CD4-positive, alpha-beta T cell (primary cell): ENCODE data around the gene PI4KA. TPM values are rescaled to one million over a fixed set of nuclear protein-coding genes. Genes with fewer than 3 reads are reported as not detected.
A peak's percentile ranks its signal among the peaks of the same experiment; 100 is the strongest.

ENCODE experiments used
- ATAC-seq: fragments of 200-7000 bp; cut with Tn5 transposase; one replicate; pipeline ENCODE4 v1.10.0; 2022; ENCODE audit warnings: mild to moderate bottlenecking; ENCODE audit not compliant: poor library complexity
- CTCF ChIA-PET: fragments of 350-600 bp; sonication (Branson Sonifier 250); formaldehyde crosslinking; loops from one replicate; lab custom pipeline; 2021; ENCODE audit warnings: antibody characterized with exemption, inconsistent platforms; lab: Charles Lee
- POLR2A ChIA-PET: fragments of 350-600 bp; sonication (Branson Sonifier 250); formaldehyde crosslinking; loops from one replicate; lab custom pipeline; 2021; ENCODE audit warnings: antibody characterized with exemption, inconsistent platforms; lab: Charles Lee
- DNase-seq, 14 experiments: peaks; one replicate each; pipeline ENCODE4 v3.0.0-alpha.2; 2013 to 2020; ENCODE audit warnings: mixed read lengths in 2 of 14
- H3K27ac ChIP-seq, 2 donors: one replicate each; pipeline versions ENCODE4 v1.5.1 to v1.7.0; 2013; ENCODE audit warnings: low read length in 2 of 2, low read depth in 1 of 2, mild to moderate bottlenecking in 1 of 2
- H3K27me3 ChIP-seq, 2 experiments: 1 replicate in 1 of 2; 2 replicates in 1 of 2; pipeline versions ENCODE4 v1.6.1 to v1.7.0; 2013; ENCODE audit warnings: low read length in 2 of 2, control low read depth in 1 of 2, mild to moderate bottlenecking in 1 of 2, moderate library complexity in 1 of 2; ENCODE audit not compliant: insufficient read depth in 2 of 2, control insufficient read depth in 1 of 2
- H3K36me3 ChIP-seq: one replicate; pipeline ENCODE4 v1.6.1; 2013; ENCODE audit warnings: low read length, control low read depth; ENCODE audit not compliant: insufficient read depth
- H3K4me1 ChIP-seq: one replicate; pipeline ENCODE4 v1.6.1; 2013; ENCODE audit warnings: low read length, control low read depth; ENCODE audit not compliant: insufficient read depth
- H3K4me3 ChIP-seq: one replicate; pipeline ENCODE4 v1.5.1; 2013; ENCODE audit warnings: mild to moderate bottlenecking, low read length, moderate library complexity
- H3K9me3 ChIP-seq, 2 experiments: 1 replicate in 1 of 2; 2 replicates in 1 of 2; pipeline versions ENCODE4 v1.6.1 to v1.7.0; 2013; ENCODE audit warnings: low read length in 2 of 2, mild to moderate bottlenecking in 2 of 2, control low read depth in 1 of 2, moderate library complexity in 1 of 2; ENCODE audit not compliant: control insufficient read depth in 1 of 2, insufficient read depth in 1 of 2
- H3K27ac Mint-ChIP-seq: one replicate; pipeline ENCODE4 v1.8.0; 2020; ENCODE audit warnings: mixed read lengths
- H3K27me3 Mint-ChIP-seq: one replicate; pipeline ENCODE4 v1.8.0; 2021; ENCODE audit warnings: mixed read lengths
- H3K36me3 Mint-ChIP-seq: one replicate; pipeline ENCODE4 v1.8.0; 2021; ENCODE audit warnings: low read depth, mixed read lengths
- H3K4me1 Mint-ChIP-seq: one replicate; pipeline ENCODE4 v1.8.0; 2021; ENCODE audit warnings: low read depth, mixed read lengths
- H3K4me3 Mint-ChIP-seq: one replicate; pipeline ENCODE4 v1.8.0; 2020; ENCODE audit warnings: mild to moderate bottlenecking, mixed read lengths
- H3K9me3 Mint-ChIP-seq: one replicate; pipeline ENCODE4 v1.8.0; 2020; ENCODE audit warnings: mixed read lengths
- CTCF ChIP-seq: fragments of 200-600 bp; IDR thresholded peaks from one replicate; pipeline ENCODE4 v1.8.0; 2022; ENCODE audit warnings: antibody characterized with exemption, mild to moderate bottlenecking
- intact Hi-C, 2 experiments: fragments of 100-400 bp; cut with DNase I in 1 of 2; cut with micrococcal nuclease in 1 of 2; formaldehyde crosslinking; loops; one replicate each; pipeline versions ENCODE4 v1.15.1 to v1.9.0; 2023 to 2025; cut with DNase I, micrococcal nuclease
- total RNA-seq, 174 experiments: library from RNA in 2 of 174; stranded (reverse) in 2 of 174; gene quantifications; one replicate each; pipeline ENCODE4 v1.2.3 and lab custom pipeline; 2021 to 2026

Gene PI4KA
- total RNA-seq, 2 experiments from 2014 or later, result 137 to 146 TPM

GRCh38 chr22:20859615-20860014 lies 1.0 kb upstream of the PI4KA start:
- CTCF ChIA-PET, result no interaction called here
- Histone ChIP-seq H3K4me1 (peaks cover 54% of the 10 kb centered on the region), H3K27ac (peak overlapping the region; percentile 49 to 83), H3K9me3 (no peaks in the 10 kb centered on the region), H3K4me3 (peak overlapping the region; percentile 82), H3K27me3 (no peaks in the 10 kb centered on the region), H3K36me3 (peaks cover 17% of the 10 kb centered on the region)
- peak overlapping the region; percentile 91 for H3K4me3 Mint-ChIP-seq
- intact Hi-C loops, result loop anchor here (2.0 to 10.0 kb wide), 5 partner anchors 49 to 785 kb away; partner anchors contain the start of genes LZTR1 (in 1 of the 2), SDF2L1 (in 1 of the 2), THAP7 (in 1 of the 2) and ZNF74 (in 1 of the 2)
- TF ChIP-seq CTCF, result no peak
- POLR2A ChIA-PET, result interaction anchor here (0.7 to 1.5 kb wide), 5 partner anchors 9 to 396 kb away, joined by 3 to 5 read pairs (median 3); partner anchors contain the start of gene THAP7
- peak in 1 of 14 experiments; percentile 27 for DNase-seq
- no peak for ATAC-seq
- H3K27ac Mint-ChIP-seq, result peak overlapping the region; percentile 91
- H3K4me1 Mint-ChIP-seq, result peaks cover 62% of the 10 kb centered on the region
- no peaks in the 10 kb centered on the region for H3K27me3 Mint-ChIP-seq
- no peaks in the 10 kb centered on the region for H3K9me3 Mint-ChIP-seq
- peaks cover 25% of the 10 kb centered on the region for H3K36me3 Mint-ChIP-seq

GRCh38 chr22:20857838-20858614 lies 585 bp downstream of the PI4KA start:
- H3K4me3 ChIP-seq, result peak overlapping the region; percentile 76
- peaks cover 62% of the 10 kb centered on the region for H3K4me1 ChIP-seq
- H3K9me3 Mint-ChIP-seq, result no peaks in the 10 kb centered on the region
- ATAC-seq (peak; percentile 54), DNase-seq (peak; percentile 64 to 90 (median 80))
- peak overlapping the region; percentile 73 to 78 for H3K27ac ChIP-seq
- H3K4me1 Mint-ChIP-seq, result peaks cover 59% of the 10 kb centered on the region
- H3K36me3 Mint-ChIP-seq, result peaks cover 15% of the 10 kb centered on the region
- H3K9me3 ChIP-seq, result no peaks in the 10 kb centered on the region
- peak overlapping the region; percentile 91 for H3K27ac Mint-ChIP-seq
- peak overlapping the region; percentile 96 for H3K4me3 Mint-ChIP-seq
- TF ChIP-seq CTCF, result no peak
- intact Hi-C loops, result loop anchor here (1.0 to 10.0 kb wide), 6 partner anchors 47 to 787 kb away; partner anchors contain the start of genes CRKL (in 2 of the 2), LZTR1 (in 1 of the 2), SDF2L1 (in 1 of the 2) and THAP7 (in 1 of the 2)
- ChIA-PET POLR2A (interaction anchor here (1.5 kb wide), 1 partner anchor 394 kb away, joined by 5 read pairs; no protein-coding TSS in a partner anchor), CTCF (interaction anchor here (1.9 kb wide), 1 partner anchor 59 kb away, joined by 5 read pairs; the partner anchor contains the start of gene CRKL)
- H3K36me3 ChIP-seq, result peaks cover 9% of the 10 kb centered on the region
- no peaks in the 10 kb centered on the region for H3K27me3 Mint-ChIP-seq
- H3K27me3 ChIP-seq, result no peaks in the 10 kb centered on the region

GRCh38 chr22:20857247-20857643 lies 1.4 kb downstream of the PI4KA start:
- TF ChIP-seq CTCF, result no peak
- Mint-ChIP-seq H3K36me3 (peaks cover 8% of the 10 kb centered on the region), H3K4me1 (peaks cover 61% of the 10 kb centered on the region), H3K9me3 (no peaks in the 10 kb centered on the region), H3K27me3 (no peaks in the 10 kb centered on the region), H3K27ac (peak overlapping the region; percentile 91), H3K4me3 (peak overlapping the region; percentile 96)
- POLR2A ChIA-PET, result no interaction called here
- Histone ChIP-seq H3K9me3 (no peaks in the 10 kb centered on the region), H3K36me3 (peaks cover 2% of the 10 kb centered on the region), H3K4me1 (peaks cover 59% of the 10 kb centered on the region), H3K27ac (no peak overlapping the region), H3K27me3 (no peaks in the 10 kb centered on the region), H3K4me3 (peak overlapping the region; percentile 76)
- intact Hi-C loops, result loop anchor here (5.0 to 10.0 kb wide), 4 partner anchors 128 to 788 kb away; partner anchors contain the start of genes LZTR1 (in 1 of the 2), SDF2L1 (in 1 of the 2), THAP7 (in 1 of the 2) and ZNF74 (in 1 of the 2)
- DNase-seq (no peak), ATAC-seq (no peak)
- CTCF ChIA-PET, result interaction anchor here (0.7 to 1.9 kb wide), 2 partner anchors 53 to 60 kb away, joined by 3 to 5 read pairs; partner anchors contain the start of gene CRKL
